Progenitor cell of endocrine pancreas (in vitro differentiated cells): ENCODE data around the gene ATP10D. TPM values are rescaled to one million over a fixed set of nuclear protein-coding genes. Genes with fewer than 3 reads are reported as not detected.

Experiments
- DNase-seq: peaks from one replicate; pipeline ENCODE4 v3.0.0; 2021; ENCODE audit warnings: low spot score; ENCODE audit not compliant: unreplicated experiment
- H3K27ac Mint-ChIP-seq: 2 replicates; pipeline ENCODE4 v1.8.0; 2021; ENCODE audit warnings: mild to moderate bottlenecking, moderate library complexity, mixed read lengths
- H3K27me3 Mint-ChIP-seq: 2 replicates; pipeline ENCODE4 v1.8.0; 2021; ENCODE audit warnings: mixed read lengths
- H3K36me3 Mint-ChIP-seq: 2 replicates; pipeline ENCODE4 v1.8.0; 2022; ENCODE audit warnings: mixed read lengths; ENCODE audit not compliant: insufficient read depth
- H3K4me1 Mint-ChIP-seq: 2 replicates; pipeline ENCODE4 v1.8.0; 2021; ENCODE audit warnings: low read depth, mixed read lengths
- H3K4me3 Mint-ChIP-seq: 2 replicates; pipeline ENCODE4 v1.8.0; 2021; ENCODE audit warnings: low read depth, mild to moderate bottlenecking, moderate library complexity, mixed read lengths
- H3K9me3 Mint-ChIP-seq: 2 replicates; pipeline ENCODE4 v1.8.0; 2021; ENCODE audit warnings: low read depth, mixed read lengths
- CTCF ChIP-seq: fragments of 200-600 bp; sonication (generic); IDR thresholded peaks from one replicate; pipeline ENCODE4 v1.5.0; 2021; ENCODE audit warnings: antibody characterized with exemption, mild to moderate bottlenecking; ENCODE audit not compliant: unreplicated experiment
- total RNA-seq: library from RNA; stranded (reverse); gene quantifications from 2 replicates; pipeline ENCODE4 v1.2.1, GENCODE V29; 2021

ATP10D gene
- total RNA-seq, 1 donor from 2014 or later, result 35.2 TPM

DNA sequence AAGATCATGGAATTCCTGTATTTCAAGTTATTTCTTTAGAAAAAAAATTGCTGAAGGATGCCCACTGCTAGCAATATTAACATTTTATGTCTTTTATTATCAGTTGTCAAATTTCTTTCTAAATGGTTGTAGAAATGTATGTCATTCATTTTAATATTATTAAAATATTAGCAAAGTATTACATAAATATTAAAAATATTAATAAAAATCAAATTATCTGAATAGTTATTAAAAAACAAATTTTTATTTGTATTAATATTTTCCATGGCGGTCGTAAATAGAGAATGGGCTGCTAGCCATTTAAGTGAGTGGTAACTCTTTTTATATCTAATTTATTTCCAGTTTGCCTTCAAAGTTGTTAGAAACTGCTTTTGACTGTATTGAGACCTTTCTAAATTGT lies 72.2 kb downstream of the ATP10D start:
- H3K36me3 Mint-ChIP-seq, result peaks cover 23% of the 10 kb centered on the region
- no peaks in the 10 kb centered on the region for H3K9me3 Mint-ChIP-seq
- no peaks in the 10 kb centered on the region for H3K27me3 Mint-ChIP-seq
- no peak overlapping the region for H3K4me3 Mint-ChIP-seq
- H3K27ac Mint-ChIP-seq, result no peak overlapping the region
- H3K4me1 Mint-ChIP-seq, result peaks cover 2% of the 10 kb centered on the region
- no peak for TF ChIP-seq CTCF
- DNase-seq, result no peak

DNA sequence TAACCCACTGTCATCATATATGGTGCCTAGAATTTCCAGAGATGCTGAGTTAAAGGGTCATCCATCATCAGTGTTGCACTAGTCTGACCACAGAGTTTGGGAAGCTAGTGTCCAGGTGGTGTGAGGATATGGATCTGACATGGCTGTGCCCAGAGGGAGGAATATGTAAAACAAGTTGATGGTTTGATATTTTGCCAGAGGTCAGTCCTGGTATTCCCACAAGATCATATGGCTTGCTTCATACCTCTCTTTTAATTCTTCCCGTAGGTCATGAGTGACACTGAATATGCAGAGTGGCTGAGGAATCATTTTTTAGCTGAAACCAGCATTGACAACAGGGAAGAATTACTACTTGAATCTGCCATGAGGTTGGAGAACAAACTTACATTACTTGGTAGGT lies 75.6 kb downstream of the ATP10D start:
- Mint-ChIP-seq H3K36me3 (peaks cover 21% of the 10 kb centered on the region), H3K27me3 (no peaks in the 10 kb centered on the region), H3K9me3 (no peaks in the 10 kb centered on the region), H3K4me1 (peaks cover 2% of the 10 kb centered on the region), H3K27ac (no peak overlapping the region), H3K4me3 (no peak overlapping the region)
- no peak for DNase-seq
- no peak for TF ChIP-seq CTCF

GRCh38 chr4:47561331-47561730 lies 76.3 kb downstream of the ATP10D start:
- H3K36me3 Mint-ChIP-seq, result peaks cover 21% of the 10 kb centered on the region
- DNase-seq, result no peak
- H3K4me3 Mint-ChIP-seq, result no peak overlapping the region
- TF ChIP-seq CTCF, result no peak
- H3K9me3 Mint-ChIP-seq, result no peaks in the 10 kb centered on the region
- peaks cover 2% of the 10 kb centered on the region for H3K4me1 Mint-ChIP-seq
- H3K27ac Mint-ChIP-seq, result no peak overlapping the region
- H3K27me3 Mint-ChIP-seq, result no peaks in the 10 kb centered on the region

DNA sequence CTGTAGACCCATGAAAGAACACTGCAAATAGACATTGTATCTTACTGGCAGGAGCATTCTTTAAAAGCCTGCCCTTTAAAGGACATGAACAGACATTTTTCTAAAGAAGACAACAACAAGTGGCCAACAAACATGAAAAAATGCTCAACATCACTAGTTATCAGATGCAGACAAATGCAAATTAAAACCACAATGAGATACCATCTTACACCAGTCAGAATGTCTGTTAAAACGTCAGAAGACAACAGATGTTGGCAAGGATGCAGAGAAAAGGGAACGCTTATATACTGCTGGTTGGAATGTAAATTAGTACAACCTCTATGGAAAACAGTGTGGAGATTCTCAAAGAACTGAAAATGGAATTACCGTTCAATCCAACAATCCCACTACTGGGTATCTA lies 77.2 kb downstream of the ATP10D start:
- Mint-ChIP-seq H3K4me1 (peaks cover 2% of the 10 kb centered on the region), H3K27ac (no peak overlapping the region), H3K4me3 (no peak overlapping the region), H3K9me3 (no peaks in the 10 kb centered on the region), H3K27me3 (no peaks in the 10 kb centered on the region), H3K36me3 (peaks cover 21% of the 10 kb centered on the region)
- no peak for TF ChIP-seq CTCF
- no peak for DNase-seq

DNA sequence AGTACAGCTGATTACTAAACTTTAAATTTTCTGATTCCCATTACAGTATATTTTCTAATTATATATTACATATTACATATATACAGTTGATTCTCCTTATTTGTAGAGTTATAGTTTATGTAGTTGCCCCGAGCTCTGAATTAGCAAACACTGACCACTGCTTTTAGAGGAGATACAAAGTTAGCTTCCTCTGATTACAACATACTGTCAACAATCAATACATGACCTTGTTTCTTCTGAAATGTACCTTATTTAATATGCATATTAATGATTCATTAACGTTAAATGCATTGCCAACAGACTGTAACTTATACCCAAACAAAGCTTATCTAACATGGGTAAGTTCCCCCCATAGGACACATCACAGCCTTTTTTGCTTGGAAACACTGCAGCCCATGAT lies 81.5 kb downstream of the ATP10D start:
- peaks cover 16% of the 10 kb centered on the region for H3K36me3 Mint-ChIP-seq
- H3K27ac Mint-ChIP-seq, result no peak overlapping the region
- H3K27me3 Mint-ChIP-seq, result no peaks in the 10 kb centered on the region
- TF ChIP-seq CTCF, result no peak
- H3K9me3 Mint-ChIP-seq, result no peaks in the 10 kb centered on the region
- DNase-seq, result no peak
- H3K4me1 Mint-ChIP-seq, result peaks cover under 1% of the 10 kb centered on the region
- H3K4me3 Mint-ChIP-seq, result no peak overlapping the region
